RWPE2 (cell line): ENCODE data around the gene C1QTNF8.

Source experiments
- ATAC-seq: fragments of 200-7000 bp; cut with Tn5 transposase; 3 replicates; pipeline ENCODE4 v1.9.1; 2021; ENCODE audit warnings: low read depth
- DNase-seq: peaks from one replicate; pipeline ENCODE4 v3.0.0-alpha.2; 2020; ENCODE audit warnings: low spot score
- H3K27ac ChIP-seq: fragments of 450-650 bp; 2 replicates; pipeline ENCODE4 v1.5.1; 2017; ENCODE audit warnings: mild to moderate bottlenecking; ENCODE audit not compliant: poor library complexity, severe bottlenecking
- H3K27me3 ChIP-seq: fragments of 250-450 bp; sonication (Bioruptor Pico); 2 replicates; pipeline ENCODE4 v1.5.1; 2021; ENCODE audit warnings: mild to moderate bottlenecking, moderate library complexity; ENCODE audit not compliant: insufficient read depth, poor library complexity, severe bottlenecking
- H3K36me3 ChIP-seq: fragments of 250-450 bp; sonication (Bioruptor Pico); 2 replicates; pipeline ENCODE4 v1.5.1; 2020; ENCODE audit warnings: low read depth, mild to moderate bottlenecking, moderate library complexity
- H3K4me1 ChIP-seq: fragments of 250-450 bp; sonication (Bioruptor Pico); 2 replicates; pipeline ENCODE4 v1.5.1; 2021; ENCODE audit warnings: mild to moderate bottlenecking, moderate library complexity; ENCODE audit not compliant: insufficient read depth, poor library complexity, severe bottlenecking
- H3K4me3 ChIP-seq: fragments of 250-450 bp; sonication (Bioruptor Pico); 2 replicates; pipeline ENCODE4 v1.5.1; 2021; ENCODE audit warnings: mild to moderate bottlenecking, moderate library complexity; ENCODE audit not compliant: severe bottlenecking
- H3K9me3 ChIP-seq: fragments of 250-450 bp; sonication (Bioruptor Pico); 2 replicates; pipeline ENCODE4 v1.5.1; 2021; ENCODE audit warnings: mild to moderate bottlenecking, moderate library complexity; ENCODE audit not compliant: severe bottlenecking
- TF ChIP-seq, protein P1 (sequence below): fragments of 450-650 bp; IDR thresholded peaks from one replicate; pipeline ENCODE4 v1.5.1; 2017; ENCODE audit warnings: mild to moderate bottlenecking, moderate library complexity; ENCODE audit not compliant: poor library complexity, severe bottlenecking

The C1QTNF8 gene

DNA sequence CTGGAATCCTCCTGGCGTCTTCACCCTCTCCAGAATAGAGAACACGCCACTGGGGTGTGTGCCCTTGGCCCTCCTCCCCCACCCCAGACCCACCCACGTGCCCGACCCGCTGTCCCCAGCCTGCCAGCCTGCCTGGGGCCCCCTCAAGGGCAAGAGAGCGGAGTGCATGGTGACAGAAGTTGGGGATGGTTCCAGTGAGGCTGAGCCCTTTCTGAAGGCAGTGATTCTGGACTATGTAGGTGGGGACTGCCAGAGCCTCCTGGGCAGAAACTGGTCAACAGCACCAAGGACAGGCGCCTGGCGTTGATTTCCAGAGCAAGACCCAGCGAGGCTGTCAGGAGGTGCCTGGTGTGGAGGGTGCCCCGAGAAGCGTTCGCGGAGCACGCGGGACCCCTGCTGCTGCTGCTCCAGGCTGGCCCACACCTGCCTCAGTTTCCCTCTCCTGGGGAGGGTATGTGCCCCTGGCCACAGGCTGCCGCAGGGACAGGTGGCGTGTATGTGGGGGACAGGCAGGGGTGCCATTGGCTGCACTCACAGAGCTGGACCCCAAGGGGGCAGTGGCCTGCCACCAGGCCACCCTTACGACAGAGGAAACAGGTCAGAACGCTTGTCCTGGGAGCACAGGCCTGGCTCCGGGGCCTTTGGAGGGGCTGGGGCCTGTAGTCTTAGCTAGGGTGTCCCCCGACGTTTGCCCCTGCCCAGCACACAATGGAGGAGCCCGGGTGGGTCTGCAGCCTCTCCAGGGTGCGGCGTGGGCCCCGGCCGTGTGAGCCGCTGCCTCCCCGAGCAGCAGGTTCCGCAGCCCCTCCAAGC lies 22.3 kb downstream of the C1QTNF8 start:
- peaks cover 5% of the 10 kb centered on the region for H3K4me1 ChIP-seq
- no peak overlapping the region for H3K27ac ChIP-seq
- DNase-seq (no peak), ATAC-seq (no peak)
- TF ChIP-seq, protein P1, sequence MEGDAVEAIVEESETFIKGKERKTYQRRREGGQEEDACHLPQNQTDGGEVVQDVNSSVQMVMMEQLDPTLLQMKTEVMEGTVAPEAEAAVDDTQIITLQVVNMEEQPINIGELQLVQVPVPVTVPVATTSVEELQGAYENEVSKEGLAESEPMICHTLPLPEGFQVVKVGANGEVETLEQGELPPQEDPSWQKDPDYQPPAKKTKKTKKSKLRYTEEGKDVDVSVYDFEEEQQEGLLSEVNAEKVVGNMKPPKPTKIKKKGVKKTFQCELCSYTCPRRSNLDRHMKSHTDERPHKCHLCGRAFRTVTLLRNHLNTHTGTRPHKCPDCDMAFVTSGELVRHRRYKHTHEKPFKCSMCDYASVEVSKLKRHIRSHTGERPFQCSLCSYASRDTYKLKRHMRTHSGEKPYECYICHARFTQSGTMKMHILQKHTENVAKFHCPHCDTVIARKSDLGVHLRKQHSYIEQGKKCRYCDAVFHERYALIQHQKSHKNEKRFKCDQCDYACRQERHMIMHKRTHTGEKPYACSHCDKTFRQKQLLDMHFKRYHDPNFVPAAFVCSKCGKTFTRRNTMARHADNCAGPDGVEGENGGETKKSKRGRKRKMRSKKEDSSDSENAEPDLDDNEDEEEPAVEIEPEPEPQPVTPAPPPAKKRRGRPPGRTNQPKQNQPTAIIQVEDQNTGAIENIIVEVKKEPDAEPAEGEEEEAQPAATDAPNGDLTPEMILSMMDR: no peak
- H3K27me3 ChIP-seq: peaks cover 68% of the 10 kb centered on the region
- no peak overlapping the region for H3K4me3 ChIP-seq
- H3K36me3 ChIP-seq: no peaks in the 10 kb centered on the region
- no peaks in the 10 kb centered on the region for H3K9me3 ChIP-seq

DNA sequence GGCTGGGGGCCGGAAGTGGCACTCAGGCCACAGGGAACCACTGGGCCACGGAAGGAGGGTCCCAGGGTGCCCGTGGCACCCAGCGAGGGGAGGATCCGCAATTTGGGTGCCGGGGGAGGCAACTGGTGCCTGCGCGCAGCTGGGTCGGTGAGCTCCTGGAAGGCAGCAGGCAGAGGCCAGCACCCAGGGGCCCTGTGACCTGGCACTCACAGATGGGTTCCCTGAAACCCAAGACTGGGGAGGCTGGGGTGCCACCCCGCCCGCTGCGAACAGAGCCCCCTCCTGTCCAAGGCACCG lies 22.8 kb downstream of the C1QTNF8 start:
- H3K4me1 ChIP-seq: peaks cover 1% of the 10 kb centered on the region
- TF ChIP-seq, protein P1: no peak
- H3K36me3 ChIP-seq: no peaks in the 10 kb centered on the region
- peaks cover 73% of the 10 kb centered on the region for H3K27me3 ChIP-seq
- H3K9me3 ChIP-seq: no peaks in the 10 kb centered on the region
- DNase-seq: no peak
- H3K4me3 ChIP-seq: no peak overlapping the region
- no peak for ATAC-seq
- H3K27ac ChIP-seq: no peak overlapping the region

DNA sequence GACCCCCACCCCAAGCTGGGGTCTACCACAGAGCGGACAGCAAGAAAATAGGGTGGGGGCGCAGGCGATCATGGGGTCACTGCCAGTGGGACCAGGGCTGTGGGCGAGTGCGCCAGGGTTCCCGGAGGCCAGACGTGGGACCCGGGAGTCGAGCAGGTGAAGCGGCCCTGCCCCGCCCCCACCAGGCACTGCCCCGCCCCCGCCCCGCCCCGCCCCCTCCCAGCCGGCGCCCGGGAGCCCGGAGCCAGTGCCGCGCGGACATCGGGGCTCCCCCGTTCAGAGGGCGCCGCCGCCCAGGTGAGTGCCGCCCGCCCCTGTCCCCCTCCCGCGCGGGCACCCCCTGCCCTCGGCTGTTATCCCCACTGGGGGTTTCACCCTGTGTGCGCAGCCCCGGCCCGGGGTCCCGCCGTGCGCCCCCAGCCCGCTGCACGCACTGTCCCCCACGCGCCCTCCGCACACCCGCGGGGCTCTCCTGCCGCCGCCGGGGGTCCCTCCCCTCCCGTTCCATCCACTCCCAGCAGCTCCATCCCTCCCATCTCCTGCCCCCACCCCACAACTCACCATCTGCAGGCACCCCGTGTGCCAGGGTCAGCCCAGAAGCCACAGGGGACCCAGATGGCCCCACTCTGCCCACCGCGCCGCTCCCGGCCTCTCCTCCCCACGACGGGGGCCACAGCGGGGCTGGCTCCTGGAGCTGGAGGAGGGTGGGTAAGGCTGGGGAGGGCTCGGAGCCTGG lies 23.4 kb downstream of the C1QTNF8 start, which contains the start of gene SSTR5:
Gene SSTR5, plus strand, starts transcription at position 222 of the 736 bp plus-strand sequence. CDS start 6,122 bp downstream, outside the sequence.
- H3K4me1 ChIP-seq: no peaks in the 10 kb centered on the region
- no peaks in the 10 kb centered on the region for H3K36me3 ChIP-seq
- H3K4me3 ChIP-seq: no peak within 1 kb of the TSS
- peaks cover 79% of the 10 kb centered on the region for H3K27me3 ChIP-seq
- ATAC-seq (no peak), DNase-seq (no peak)
- no peak within 1 kb of the TSS for H3K27ac ChIP-seq
- TF ChIP-seq, protein P1: no peak
- no peaks in the 10 kb centered on the region for H3K9me3 ChIP-seq

DNA sequence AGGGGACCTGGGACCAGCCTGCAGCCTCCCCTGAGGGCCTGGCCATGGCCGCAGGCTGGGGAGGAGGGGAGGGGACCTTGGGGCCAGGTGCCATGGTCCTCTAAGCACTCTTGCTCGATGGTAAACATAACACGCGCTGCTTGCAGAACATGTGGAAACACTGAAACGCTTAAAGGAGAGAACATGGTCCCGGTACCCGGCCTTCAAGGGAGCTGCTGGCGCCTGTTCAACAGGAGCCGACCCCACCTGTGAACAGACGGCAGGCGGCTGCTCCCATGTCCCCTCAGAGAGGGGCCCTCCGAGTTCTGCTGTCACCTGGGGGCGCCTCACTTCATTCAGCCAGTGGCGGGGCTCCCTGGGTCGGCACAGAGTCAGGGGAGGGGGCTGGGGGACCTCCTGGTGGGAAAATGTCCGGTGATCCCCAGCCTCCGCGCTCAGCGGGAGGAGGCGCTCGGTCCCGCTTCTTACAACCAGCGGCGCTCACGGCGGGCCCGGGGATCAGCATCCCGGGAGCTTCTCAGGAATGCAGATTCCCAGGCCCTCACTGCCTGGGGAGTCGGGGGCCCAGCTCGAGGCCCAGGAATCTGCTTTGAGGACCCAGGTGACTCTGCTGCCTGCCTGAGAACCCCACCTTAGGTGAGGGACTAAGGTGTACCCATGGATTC lies 24.4 kb downstream of the C1QTNF8 start:
- ATAC-seq: no peak
- Histone ChIP-seq H3K27me3 (peaks cover 77% of the 10 kb centered on the region), H3K4me3 (no peak overlapping the region), H3K4me1 (no peaks in the 10 kb centered on the region), H3K9me3 (no peaks in the 10 kb centered on the region), H3K27ac (no peak overlapping the region), H3K36me3 (no peaks in the 10 kb centered on the region)
- TF ChIP-seq, protein P1: no peak
- DNase-seq: no peak
